ENCODE results near the gene SYTL1.
A peak's percentile ranks its signal among the peaks of the same experiment; 100 is the strongest.

The SYTL1 gene

DNA sequence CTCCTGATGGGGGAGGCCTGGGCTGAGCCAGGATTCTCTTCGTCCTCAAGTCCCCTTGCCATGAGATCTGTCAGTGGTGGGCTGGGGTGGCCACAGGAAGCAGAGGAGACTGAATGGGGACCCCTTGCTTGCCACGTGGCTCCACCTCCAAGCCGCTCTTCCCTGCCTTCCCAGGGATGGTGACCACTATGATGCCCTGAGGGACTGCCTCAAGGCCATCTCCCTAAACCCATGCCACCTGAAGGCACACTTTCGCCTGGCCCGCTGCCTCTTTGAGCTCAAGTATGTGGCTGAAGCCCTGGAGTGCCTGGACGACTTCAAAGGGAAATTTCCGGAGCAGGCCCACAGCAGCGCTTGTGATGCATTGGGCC lies 40.8 kb upstream of the SYTL1 start:
- peaks cover 7 to 40% (median 33%) of the 10 kb centered on the region in 5 donors for H3K4me1 ChIP-seq (ENCODE audit: control insufficient read depth in 5 of 5, insufficient read depth in 5 of 5, low read length in 5 of 5)
- H3K9me3 ChIP-seq (ENCODE audit: control insufficient read depth in 5 of 5, low read length in 5 of 5), result no peaks in the 10 kb centered on the region
- peak overlapping the region in 2 of 5 donors; percentile 26 to 54 for H3K9ac ChIP-seq (ENCODE audit: low read length in 5 of 5)
- no peaks in the 10 kb centered on the region for H3K27me3 ChIP-seq (ENCODE audit: control insufficient read depth in 5 of 5, insufficient read depth in 4 of 5, low read length in 5 of 5)
- no peak overlapping the region for H3K4me3 ChIP-seq (ENCODE audit: low read depth in 1 of 5, low read length in 5 of 5)
- H3K36me3 ChIP-seq (ENCODE audit: control insufficient read depth in 5 of 5, insufficient read depth in 5 of 5, low read length in 5 of 5), result peaks cover 0 to 85% (median 77%) of the 10 kb centered on the region in 5 donors
- H3K27ac ChIP-seq (ENCODE audit: low read depth, low read length), result no peak overlapping the region

DNA sequence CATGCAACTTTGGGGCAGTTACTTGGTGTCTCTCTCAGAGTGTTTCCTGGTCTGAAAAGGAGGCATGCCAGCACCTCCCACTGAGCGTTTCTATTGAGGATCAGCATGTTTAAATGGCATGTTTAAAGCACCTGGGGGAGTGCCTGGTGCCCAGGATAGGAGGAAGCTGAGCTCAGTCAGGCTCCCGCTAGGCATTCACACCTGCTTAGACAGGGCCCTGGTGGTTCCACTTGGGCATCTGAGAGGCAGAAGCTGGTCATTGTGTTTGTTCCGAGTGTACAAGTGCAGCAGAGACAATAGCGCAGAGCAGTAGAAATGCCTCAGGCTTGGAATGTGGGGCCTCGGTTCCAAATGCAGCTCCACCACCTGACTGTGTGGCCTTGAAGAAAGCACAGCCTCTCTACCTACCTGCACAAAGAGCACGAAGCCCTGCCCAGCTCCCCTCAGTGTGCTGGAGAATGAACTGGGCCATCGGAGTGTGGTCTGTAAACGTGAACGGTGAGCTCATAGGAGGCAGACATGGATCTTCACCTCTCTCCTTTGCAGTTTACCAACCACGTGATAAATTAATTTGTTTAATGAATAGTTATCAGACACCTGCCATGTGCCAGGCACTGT lies 40.1 kb upstream of the SYTL1 start:
- H3K9ac ChIP-seq (ENCODE audit: low read length in 5 of 5), result no peak overlapping the region
- no peaks in the 10 kb centered on the region for H3K9me3 ChIP-seq (ENCODE audit: control insufficient read depth in 5 of 5, low read length in 5 of 5)
- no peaks in the 10 kb centered on the region for H3K27me3 ChIP-seq (ENCODE audit: control insufficient read depth in 5 of 5, insufficient read depth in 4 of 5, low read length in 5 of 5)
- peaks cover 7 to 43% (median 35%) of the 10 kb centered on the region in 5 donors for H3K4me1 ChIP-seq (ENCODE audit: control insufficient read depth in 5 of 5, insufficient read depth in 5 of 5, low read length in 5 of 5)
- peaks cover 0 to 86% (median 75%) of the 10 kb centered on the region in 5 donors for H3K36me3 ChIP-seq (ENCODE audit: control insufficient read depth in 5 of 5, insufficient read depth in 5 of 5, low read length in 5 of 5)
- no peak overlapping the region for H3K4me3 ChIP-seq (ENCODE audit: low read depth in 1 of 5, low read length in 5 of 5)
- H3K27ac ChIP-seq (ENCODE audit: low read depth, low read length), result no peak overlapping the region

DNA sequence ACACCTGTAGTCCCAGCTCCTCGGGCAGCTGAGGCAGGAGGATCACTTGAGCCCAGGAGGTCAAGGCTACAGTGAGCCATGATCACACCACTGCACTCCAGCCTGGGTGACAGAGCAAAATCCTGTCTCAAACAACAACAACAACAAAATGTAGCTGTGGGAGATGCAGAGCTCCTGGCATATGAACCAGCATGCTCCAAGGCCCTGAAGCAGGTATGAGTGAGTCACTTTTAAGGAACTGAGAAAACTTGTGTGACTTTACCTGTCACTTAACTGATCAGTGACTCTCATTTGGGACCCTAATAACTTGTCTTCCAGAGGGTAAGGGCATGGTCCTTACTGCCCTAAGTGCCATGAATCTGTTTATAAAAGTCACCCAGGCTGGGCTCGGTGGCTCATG lies 39.2 kb upstream of the SYTL1 start:
- peaks cover 7 to 50% (median 35%) of the 10 kb centered on the region in 5 donors for H3K4me1 ChIP-seq (ENCODE audit: control insufficient read depth in 5 of 5, insufficient read depth in 5 of 5, low read length in 5 of 5)
- H3K27ac ChIP-seq (ENCODE audit: low read depth, low read length), result no peak overlapping the region
- H3K9ac ChIP-seq (ENCODE audit: low read length in 5 of 5), result no peak overlapping the region
- peaks cover 0 to 85% (median 72%) of the 10 kb centered on the region in 5 donors for H3K36me3 ChIP-seq (ENCODE audit: control insufficient read depth in 5 of 5, insufficient read depth in 5 of 5, low read length in 5 of 5)
- no peak overlapping the region for H3K4me3 ChIP-seq (ENCODE audit: low read depth in 1 of 5, low read length in 5 of 5)
- H3K9me3 ChIP-seq (ENCODE audit: control insufficient read depth in 5 of 5, low read length in 5 of 5), result no peaks in the 10 kb centered on the region
- H3K27me3 ChIP-seq (ENCODE audit: control insufficient read depth in 5 of 5, insufficient read depth in 4 of 5, low read length in 5 of 5), result no peaks in the 10 kb centered on the region

DNA sequence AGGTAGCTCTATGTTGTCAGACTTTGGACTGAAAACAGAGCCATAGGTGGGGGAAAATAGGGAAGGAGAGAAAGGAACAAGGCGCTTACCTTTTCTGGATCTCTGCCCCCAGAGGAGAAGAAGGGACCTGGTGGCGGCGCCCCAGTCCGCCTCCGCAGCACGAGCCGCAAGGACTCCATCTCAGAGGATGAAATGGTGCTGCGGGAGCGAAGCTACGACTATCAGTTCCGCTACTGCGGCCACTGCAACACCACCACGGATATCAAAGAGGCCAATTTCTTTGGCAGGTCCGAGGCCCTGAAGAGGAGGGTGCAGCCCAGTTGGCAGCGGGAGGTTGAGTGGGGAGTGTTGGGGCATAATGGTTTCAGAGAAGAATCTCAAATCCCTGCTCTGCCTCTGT lies 38.3 kb upstream of the SYTL1 start:
- Histone ChIP-seq H3K36me3 (ENCODE audit: control insufficient read depth in 5 of 5, insufficient read depth in 5 of 5, low read length in 5 of 5) (peaks cover 0 to 76% (median 63%) of the 10 kb centered on the region in 5 donors), H3K9ac (ENCODE audit: low read length in 5 of 5) (no peak overlapping the region)

DNA sequence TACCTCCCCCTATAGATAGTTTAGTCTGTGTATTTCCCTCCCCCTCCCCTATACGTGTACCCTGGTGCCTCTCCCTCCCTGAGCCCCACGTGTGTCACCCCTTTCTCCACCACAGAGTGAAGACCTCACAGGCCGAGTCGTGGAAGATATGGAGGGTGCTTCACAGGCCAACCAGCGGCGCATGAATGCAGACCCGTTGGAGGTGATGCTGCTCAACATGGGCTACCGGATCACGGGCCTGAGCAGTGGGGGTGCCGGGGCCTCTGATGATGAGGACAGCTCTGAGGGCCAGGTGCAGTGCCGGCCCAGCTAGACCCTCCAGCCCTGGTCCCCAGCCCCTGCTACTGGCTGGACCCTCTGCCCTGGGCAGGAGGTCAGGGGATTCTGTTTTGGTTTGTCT lies 35.8 kb upstream of the SYTL1 start:
- H3K27me3 ChIP-seq (ENCODE audit: control insufficient read depth in 5 of 5, insufficient read depth in 4 of 5, low read length in 5 of 5), result no peaks in the 10 kb centered on the region
- H3K4me3 ChIP-seq (ENCODE audit: low read depth in 1 of 5, low read length in 5 of 5), result no peak overlapping the region
- H3K36me3 ChIP-seq (ENCODE audit: control insufficient read depth in 5 of 5, insufficient read depth in 5 of 5, low read length in 5 of 5), result peaks cover 0 to 60% (median 43%) of the 10 kb centered on the region in 5 donors
- H3K9me3 ChIP-seq (ENCODE audit: control insufficient read depth in 5 of 5, low read length in 5 of 5), result no peaks in the 10 kb centered on the region
- H3K4me1 ChIP-seq (ENCODE audit: control insufficient read depth in 5 of 5, insufficient read depth in 5 of 5, low read length in 5 of 5), result peaks cover 5 to 27% (median 18%) of the 10 kb centered on the region in 5 donors
- peak overlapping the region in 2 of 5 donors; percentile 38 to 60 for H3K9ac ChIP-seq (ENCODE audit: low read length in 5 of 5)
- H3K27ac ChIP-seq (ENCODE audit: low read depth, low read length), result peak overlapping the region; percentile 46

More for the DNA sequence above, 38.3 kb upstream of the SYTL1 start:
- no peaks in the 10 kb centered on the region for H3K27me3 ChIP-seq (ENCODE audit: control insufficient read depth in 5 of 5, insufficient read depth in 4 of 5, low read length in 5 of 5)
- peaks cover 7 to 50% (median 35%) of the 10 kb centered on the region in 5 donors for H3K4me1 ChIP-seq (ENCODE audit: control insufficient read depth in 5 of 5, insufficient read depth in 5 of 5, low read length in 5 of 5)
- H3K27ac ChIP-seq (ENCODE audit: low read depth, low read length), result no peak overlapping the region
- H3K9me3 ChIP-seq (ENCODE audit: control insufficient read depth in 5 of 5, low read length in 5 of 5), result no peaks in the 10 kb centered on the region
- no peak overlapping the region for H3K4me3 ChIP-seq (ENCODE audit: low read depth in 1 of 5, low read length in 5 of 5)

DNA sequence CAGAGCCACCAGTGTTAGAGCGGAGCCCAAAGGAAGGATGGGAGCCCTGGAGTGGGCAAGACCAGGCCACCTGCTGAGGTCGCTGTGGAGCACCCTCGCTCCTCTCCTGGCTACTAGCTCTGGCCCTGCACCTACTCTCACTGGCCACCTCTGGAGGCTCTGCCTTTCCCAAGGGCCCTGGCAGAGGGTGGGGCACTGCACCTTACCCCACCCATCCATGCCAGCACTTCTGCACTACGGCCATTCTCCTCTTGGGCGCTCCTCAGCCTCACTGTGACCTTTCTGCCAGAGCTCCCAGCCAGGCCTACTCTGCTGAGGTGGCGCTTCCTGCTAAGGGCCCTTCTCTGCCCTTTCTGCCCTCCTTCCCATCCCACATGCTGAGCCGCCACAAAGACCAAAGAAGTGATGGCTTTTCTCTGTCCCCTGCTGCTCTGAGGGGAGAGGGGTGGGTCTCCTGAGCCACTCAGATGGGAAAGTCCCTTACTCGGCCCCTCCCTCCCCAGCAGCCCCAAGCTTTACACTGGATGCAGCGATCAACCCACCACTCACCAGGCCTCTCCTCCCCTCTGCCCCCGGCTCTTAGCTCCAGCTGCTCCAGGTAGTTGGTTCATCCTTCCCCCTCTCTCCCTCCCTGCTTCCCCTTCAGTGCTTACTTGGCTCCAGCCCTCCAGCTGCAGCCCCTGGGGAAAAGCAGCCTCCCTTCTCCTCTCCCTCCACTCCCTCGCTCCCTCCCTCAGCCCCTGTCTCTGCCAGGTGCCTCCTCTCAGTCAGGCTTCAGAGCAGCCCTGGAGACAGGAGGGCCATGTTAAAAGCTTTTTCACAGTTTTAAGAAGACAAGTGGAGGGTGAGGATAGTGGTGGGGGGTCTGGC lies 34.7 kb upstream of the SYTL1 start:
- H3K9ac ChIP-seq (ENCODE audit: low read length in 5 of 5), result no peak overlapping the region
- H3K4me3 ChIP-seq (ENCODE audit: low read depth in 1 of 5, low read length in 5 of 5), result no peak overlapping the region

DNA sequence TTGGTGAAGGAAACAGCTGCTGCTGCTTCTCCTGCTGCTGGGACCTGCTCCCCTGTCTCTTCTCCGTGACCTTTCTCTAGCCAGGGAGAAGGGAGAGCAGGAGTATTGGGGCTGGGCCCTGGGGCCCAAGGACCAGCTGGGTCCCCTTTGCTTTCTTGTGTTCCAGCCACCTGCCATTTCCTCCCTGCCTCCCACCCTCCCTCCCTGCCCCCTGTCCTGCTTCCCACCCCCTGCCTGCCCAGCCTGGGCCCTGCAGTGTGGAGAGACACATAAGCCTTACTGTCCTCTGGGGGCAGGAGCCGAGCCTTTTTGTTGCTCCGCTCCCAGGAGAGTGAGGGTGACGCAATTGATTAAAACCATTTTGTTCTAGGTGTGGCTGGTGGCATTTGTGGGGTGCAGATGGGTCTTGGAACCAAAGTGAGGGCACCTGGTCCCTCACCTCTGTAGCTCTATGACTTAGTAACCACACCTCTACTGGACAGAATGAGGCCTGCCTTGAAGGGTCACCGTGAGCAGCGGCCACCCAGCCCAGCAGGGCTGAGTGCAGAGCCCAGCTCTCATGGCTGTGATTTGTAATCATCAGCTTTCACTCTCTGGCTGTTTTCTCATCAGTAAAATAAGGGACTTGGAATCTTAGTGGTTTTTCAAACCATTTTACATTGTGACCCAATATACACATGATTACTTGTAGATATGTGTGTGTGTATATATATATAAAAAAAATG lies 33.8 kb upstream of the SYTL1 start:
- H3K27me3 ChIP-seq (ENCODE audit: control insufficient read depth in 5 of 5, insufficient read depth in 4 of 5, low read length in 5 of 5), result no peaks in the 10 kb centered on the region
- peaks cover 5 to 25% (median 13%) of the 10 kb centered on the region in 5 donors for H3K4me1 ChIP-seq (ENCODE audit: control insufficient read depth in 5 of 5, insufficient read depth in 5 of 5, low read length in 5 of 5)
- no peak overlapping the region for H3K4me3 ChIP-seq (ENCODE audit: low read depth in 1 of 5, low read length in 5 of 5)
- H3K9ac ChIP-seq (ENCODE audit: low read length in 5 of 5), result no peak overlapping the region
- no peaks in the 10 kb centered on the region for H3K9me3 ChIP-seq (ENCODE audit: control insufficient read depth in 5 of 5, low read length in 5 of 5)
- H3K36me3 ChIP-seq (ENCODE audit: control insufficient read depth in 5 of 5, insufficient read depth in 5 of 5, low read length in 5 of 5), result peaks cover 0 to 48% (median 35%) of the 10 kb centered on the region in 5 donors
- H3K27ac ChIP-seq (ENCODE audit: low read depth, low read length), result no peak overlapping the region

More for the DNA sequence above, 34.7 kb upstream of the SYTL1 start:
- Histone ChIP-seq H3K9me3 (ENCODE audit: control insufficient read depth in 5 of 5, low read length in 5 of 5) (no peaks in the 10 kb centered on the region), H3K4me1 (ENCODE audit: control insufficient read depth in 5 of 5, insufficient read depth in 5 of 5, low read length in 5 of 5) (peaks cover 5 to 25% (median 13%) of the 10 kb centered on the region in 5 donors), H3K27ac (ENCODE audit: low read depth, low read length) (no peak overlapping the region), H3K27me3 (ENCODE audit: control insufficient read depth in 5 of 5, insufficient read depth in 4 of 5, low read length in 5 of 5) (no peaks in the 10 kb centered on the region), H3K36me3 (ENCODE audit: control insufficient read depth in 5 of 5, insufficient read depth in 5 of 5, low read length in 5 of 5) (peaks cover 0 to 55% (median 35%) of the 10 kb centered on the region in 5 donors)

DNA sequence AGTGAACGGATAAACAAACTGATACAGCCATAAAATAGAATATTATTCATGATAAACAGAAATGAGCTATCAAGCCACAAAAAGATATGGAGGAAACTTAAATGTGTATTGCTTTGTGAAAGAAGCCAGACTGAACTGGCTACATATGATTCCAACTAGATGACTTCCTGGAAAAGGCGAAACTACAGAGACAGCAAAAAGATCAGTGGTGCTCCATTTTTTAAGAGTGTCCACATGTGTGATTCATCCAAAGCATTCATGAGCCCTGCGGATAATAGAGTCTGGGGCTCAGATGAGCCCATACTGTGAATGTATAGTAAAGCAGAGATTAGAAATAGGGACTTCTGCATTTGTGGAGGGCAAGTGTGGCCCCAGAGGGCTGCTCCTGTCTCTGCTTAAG lies 27.7 kb upstream of the SYTL1 start:
- Histone ChIP-seq H3K4me3 (ENCODE audit: low read depth in 1 of 5, low read length in 5 of 5) (no peak overlapping the region), H3K9ac (ENCODE audit: low read length in 5 of 5) (no peak overlapping the region), H3K27ac (ENCODE audit: low read depth, low read length) (no peak overlapping the region), H3K27me3 (ENCODE audit: control insufficient read depth in 5 of 5, insufficient read depth in 4 of 5, low read length in 5 of 5) (peaks cover 0 to 9% (median 8%) of the 10 kb centered on the region in 5 donors), H3K36me3 (ENCODE audit: control insufficient read depth in 5 of 5, insufficient read depth in 5 of 5, low read length in 5 of 5) (peaks cover 0 to 5% (median 0%) of the 10 kb centered on the region in 5 donors), H3K9me3 (ENCODE audit: control insufficient read depth in 5 of 5, low read length in 5 of 5) (no peaks in the 10 kb centered on the region), H3K4me1 (ENCODE audit: control insufficient read depth in 5 of 5, insufficient read depth in 5 of 5, low read length in 5 of 5) (no peaks in the 10 kb centered on the region)

DNA sequence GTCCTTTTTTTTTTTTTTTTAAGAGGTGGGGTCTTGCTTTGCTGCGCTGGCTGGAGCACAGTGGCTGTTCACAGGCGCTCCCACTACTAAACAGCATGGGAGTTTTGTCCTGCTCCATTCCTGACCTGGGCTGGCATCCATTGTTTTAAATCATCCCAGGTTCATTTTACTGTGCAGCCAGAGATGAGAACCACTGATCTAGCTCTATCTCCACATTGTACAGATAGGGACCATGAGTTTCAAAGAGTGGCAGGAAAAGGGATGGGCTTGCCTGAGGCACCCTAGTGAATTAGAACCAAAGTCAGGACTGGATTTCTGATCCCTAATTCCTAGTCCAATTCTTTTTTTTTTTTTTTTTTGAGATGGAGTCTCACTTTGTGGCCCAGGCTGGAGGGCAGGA lies 27.1 kb upstream of the SYTL1 start:
- H3K27ac ChIP-seq (ENCODE audit: low read depth, low read length), result no peak overlapping the region
- H3K4me1 ChIP-seq (ENCODE audit: control insufficient read depth in 5 of 5, insufficient read depth in 5 of 5, low read length in 5 of 5), result no peaks in the 10 kb centered on the region
- H3K4me3 ChIP-seq (ENCODE audit: low read depth in 1 of 5, low read length in 5 of 5), result no peak overlapping the region
- H3K9ac ChIP-seq (ENCODE audit: low read length in 5 of 5), result no peak overlapping the region
- peaks cover 0 to 5% (median 0%) of the 10 kb centered on the region in 5 donors for H3K36me3 ChIP-seq (ENCODE audit: control insufficient read depth in 5 of 5, insufficient read depth in 5 of 5, low read length in 5 of 5)
- H3K9me3 ChIP-seq (ENCODE audit: control insufficient read depth in 5 of 5, low read length in 5 of 5), result no peaks in the 10 kb centered on the region
- peaks cover 0 to 12% (median 9%) of the 10 kb centered on the region in 5 donors for H3K27me3 ChIP-seq (ENCODE audit: control insufficient read depth in 5 of 5, insufficient read depth in 4 of 5, low read length in 5 of 5)

Measured in subcutaneous abdominal adipose tissue (tissue), 5 donors.